Smooth muscle cell (in vitro differentiated cells): ENCODE data around the gene ARMC8. TPM values are rescaled to one million over a fixed set of nuclear protein-coding genes. Genes with fewer than 3 reads are reported as not detected.

Source experiments
- DNase-seq: peaks from one replicate; lab custom pipeline; 2025; ENCODE audit not compliant: unreplicated experiment; lab: John Stamatoyannopoulos, UW
- H2AFZ ChIP-seq: fragments of 200-600 bp; sonication (generic); 2 replicates; pipeline ENCODE4 v1.6.0; 2016; ENCODE audit warnings: antibody characterized with exemption, low read depth, mild to moderate bottlenecking
- H3F3A ChIP-seq: fragments of 200-600 bp; sonication (generic); 2 replicates; pipeline ENCODE4 v1.6.0; 2017; ENCODE audit warnings: antibody characterized with exemption, low read depth
- H3K27ac ChIP-seq: fragments of 200-600 bp; sonication (generic); 2 replicates; pipeline ENCODE4 v1.5.1; 2016; ENCODE audit warnings: low read depth, mild to moderate bottlenecking
- H3K27me3 ChIP-seq: fragments of 200-600 bp; sonication (generic); 2 replicates; pipeline ENCODE4 v1.6.1; 2016; ENCODE audit warnings: low read depth, mild to moderate bottlenecking
- H3K36me3 ChIP-seq: fragments of 200-600 bp; sonication (generic); 2 replicates; pipeline ENCODE4 v1.5.1; 2016; ENCODE audit warnings: low read depth
- H3K4me1 ChIP-seq: fragments of 200-600 bp; sonication (generic); 2 replicates; pipeline ENCODE4 v1.5.1; 2016; ENCODE audit warnings: low read depth
- H3K4me2 ChIP-seq: fragments of 200-600 bp; sonication (generic); 2 replicates; pipeline ENCODE4 v1.6.0; 2016; ENCODE audit warnings: mild to moderate bottlenecking
- H3K4me3 ChIP-seq: fragments of 200-600 bp; sonication (generic); 2 replicates; pipeline ENCODE4 v1.5.1; 2016; ENCODE audit warnings: mild to moderate bottlenecking
- H3K79me2 ChIP-seq: fragments of 200-600 bp; sonication (generic); 2 replicates; pipeline ENCODE4 v1.6.0; 2016; ENCODE audit warnings: low read depth, mild to moderate bottlenecking
- H3K9ac ChIP-seq: fragments of 200-600 bp; sonication (generic); 2 replicates; pipeline ENCODE4 v1.6.0; 2016; ENCODE audit warnings: low read depth
- H3K9me3 ChIP-seq: fragments of 200-600 bp; sonication (generic); replicated peaks from 2 replicates; pipeline ENCODE4 v1.5.1; 2016; ENCODE audit warnings: low read depth
- H4K20me1 ChIP-seq: fragments of 200-600 bp; sonication (generic); 2 replicates; pipeline ENCODE4 v1.6.0; 2016; ENCODE audit warnings: low read depth
- WGBS: methylation state at CpG from one replicate; pipeline ENCODE4 v1.1.7; 2016; ENCODE audit warnings: low lambda C conversion rate; 5-methylcytosine and 5-hydroxymethylcytosine counted together
- polyA plus RNA-seq: library from polyadenylated mRNA; unstranded; fragments of >200 nt; fragmentation: Nextera tagmentation; extraction: Ambion mirVana; gene quantifications from 2 replicates; pipeline ENCODE4 v1.2.1, GENCODE V29; 2016
- total RNA-seq: library from RNA; depleted of rRNA; stranded (reverse); fragments of >200 nt; gene quantifications from 2 replicates; pipeline ENCODE4 v1.2.3, GENCODE V29; 2014
- TF ChIP-seq, protein P1 (sequence below): fragments of 200-600 bp; sonication (generic); IDR thresholded peaks from 2 replicates; pipeline ENCODE4 v1.5.1; 2017; ENCODE audit warnings: borderline replicate concordance, mild to moderate bottlenecking, antibody characterized with exemption; ENCODE audit not compliant: insufficient read depth, poor library complexity, severe bottlenecking

ARMC8 gene
- total and polyA plus RNA-seq, 2 experiments from 2014 or later = 22.6 to 39.3 TPM

DNA sequence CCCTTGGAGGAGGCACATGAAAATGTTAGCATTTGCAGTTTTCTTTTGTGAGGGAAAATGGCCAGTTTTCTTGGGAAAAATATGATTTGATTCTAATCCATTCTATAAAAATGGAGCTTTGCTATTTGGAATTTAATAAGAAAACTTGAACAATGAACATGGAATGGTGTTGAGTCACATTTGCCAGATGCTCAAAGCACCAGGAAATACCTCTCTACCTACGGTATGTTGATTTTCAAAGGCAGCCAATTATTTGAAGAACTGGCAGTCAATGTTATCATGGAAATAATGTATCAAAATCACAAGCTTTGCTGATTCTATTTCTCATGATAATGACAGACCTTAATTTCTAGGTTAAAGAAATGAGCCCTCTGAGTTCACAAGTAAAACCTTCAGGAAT, 127.7 kb downstream of the ARMC8 start:
- DNase-seq = no peak
- TF ChIP-seq, protein P1, sequence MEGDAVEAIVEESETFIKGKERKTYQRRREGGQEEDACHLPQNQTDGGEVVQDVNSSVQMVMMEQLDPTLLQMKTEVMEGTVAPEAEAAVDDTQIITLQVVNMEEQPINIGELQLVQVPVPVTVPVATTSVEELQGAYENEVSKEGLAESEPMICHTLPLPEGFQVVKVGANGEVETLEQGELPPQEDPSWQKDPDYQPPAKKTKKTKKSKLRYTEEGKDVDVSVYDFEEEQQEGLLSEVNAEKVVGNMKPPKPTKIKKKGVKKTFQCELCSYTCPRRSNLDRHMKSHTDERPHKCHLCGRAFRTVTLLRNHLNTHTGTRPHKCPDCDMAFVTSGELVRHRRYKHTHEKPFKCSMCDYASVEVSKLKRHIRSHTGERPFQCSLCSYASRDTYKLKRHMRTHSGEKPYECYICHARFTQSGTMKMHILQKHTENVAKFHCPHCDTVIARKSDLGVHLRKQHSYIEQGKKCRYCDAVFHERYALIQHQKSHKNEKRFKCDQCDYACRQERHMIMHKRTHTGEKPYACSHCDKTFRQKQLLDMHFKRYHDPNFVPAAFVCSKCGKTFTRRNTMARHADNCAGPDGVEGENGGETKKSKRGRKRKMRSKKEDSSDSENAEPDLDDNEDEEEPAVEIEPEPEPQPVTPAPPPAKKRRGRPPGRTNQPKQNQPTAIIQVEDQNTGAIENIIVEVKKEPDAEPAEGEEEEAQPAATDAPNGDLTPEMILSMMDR = no peak
- H3K4me2 ChIP-seq = no peak overlapping the region
- H3K4me1 ChIP-seq = no peaks in the 10 kb centered on the region
- no peak overlapping the region for H3K9ac ChIP-seq
- H3K79me2 ChIP-seq = no peaks in the 10 kb centered on the region
- no peak overlapping the region for H3K4me3 ChIP-seq
- H3K27ac ChIP-seq = no peak overlapping the region
- H3K36me3 ChIP-seq = no peaks in the 10 kb centered on the region
- H4K20me1 ChIP-seq = no peaks in the 10 kb centered on the region
- peaks cover 5% of the 10 kb centered on the region for H3K27me3 ChIP-seq
- H2AFZ ChIP-seq = no peak overlapping the region
- no peaks in the 10 kb centered on the region for H3F3A ChIP-seq
- 85% methylated on average over 1 of the region's 1 CpG for WGBS
- peaks cover 9% of the 10 kb centered on the region for H3K9me3 ChIP-seq

- no peak overlapping the region for H3K4me3 ChIP-seq
- no peaks in the 10 kb centered on the region for H3K9me3 ChIP-seq
- no peaks in the 10 kb centered on the region for H3K4me1 ChIP-seq
- peaks cover 12% of the 10 kb centered on the region for H3K27me3 ChIP-seq
- no peak overlapping the region for H3K9ac ChIP-seq
- no peaks in the 10 kb centered on the region for H3F3A ChIP-seq
- H3K79me2 ChIP-seq = no peaks in the 10 kb centered on the region
- no peak overlapping the region for H2AFZ ChIP-seq
- H3K27ac ChIP-seq = no peak overlapping the region
- TF ChIP-seq, protein P1 = no peak
- WGBS = 100% methylated on average over 1 of the region's 1 CpG
- H3K4me2 ChIP-seq = no peak overlapping the region
- no peaks in the 10 kb centered on the region for H3K36me3 ChIP-seq
- no peak for DNase-seq
- no peaks in the 10 kb centered on the region for H4K20me1 ChIP-seq
Measured at GRCh38 chr3:138317687-138318086, 130.6 kb downstream of the ARMC8 start.

- DNase-seq = no peak
- Histone ChIP-seq H3K9me3 (no peaks in the 10 kb centered on the region), H3K27me3 (peaks cover 6% of the 10 kb centered on the region), H2AFZ (no peak overlapping the region), H3K27ac (no peak overlapping the region), H3F3A (peaks cover 10% of the 10 kb centered on the region), H3K79me2 (no peaks in the 10 kb centered on the region), H4K20me1 (no peaks in the 10 kb centered on the region), H3K4me2 (no peak overlapping the region), H3K36me3 (no peaks in the 10 kb centered on the region), H3K4me3 (no peak overlapping the region), H3K4me1 (peaks cover 6% of the 10 kb centered on the region), H3K9ac (no peak overlapping the region)
- WGBS = 71% methylated on average over 4 of the region's 4 CpGs
- TF ChIP-seq, protein P1 = no peak
Measured at GRCh38 chr3:138323971-138324370, 136.9 kb downstream of the ARMC8 start.

DNA sequence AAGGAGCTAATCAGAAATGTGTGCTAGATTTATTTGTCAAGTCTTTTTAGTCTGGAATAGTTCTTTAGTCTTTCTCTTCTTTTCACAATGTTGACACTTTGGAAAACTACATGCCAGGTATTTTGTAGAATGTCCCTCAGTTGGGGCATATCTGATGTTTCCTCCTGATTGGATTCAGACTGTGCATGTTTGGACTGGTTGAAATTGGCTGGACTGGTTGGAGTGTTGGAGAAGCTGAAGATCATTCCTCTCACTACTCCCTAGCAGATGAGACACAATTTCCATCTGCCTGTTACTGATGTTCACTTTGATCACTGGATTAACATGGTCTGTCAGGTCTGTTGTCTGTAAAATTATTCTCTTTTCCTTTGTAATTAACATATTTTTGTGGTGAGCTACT, 138.9 kb downstream of the ARMC8 start:
- Histone ChIP-seq H3F3A (peaks cover 19% of the 10 kb centered on the region), H3K9ac (no peak overlapping the region), H3K4me3 (no peak overlapping the region), H3K27me3 (peaks cover 6% of the 10 kb centered on the region), H3K9me3 (no peaks in the 10 kb centered on the region), H4K20me1 (no peaks in the 10 kb centered on the region), H3K79me2 (no peaks in the 10 kb centered on the region), H3K4me1 (peaks cover 7% of the 10 kb centered on the region), H3K4me2 (no peak overlapping the region), H2AFZ (no peak overlapping the region), H3K27ac (peak overlapping the region; percentile 83), H3K36me3 (no peaks in the 10 kb centered on the region)
- TF ChIP-seq, protein P1 = no peak
- DNase-seq = no peak
